NCI-H1048 (cell line): Measurements from ENCODE around the gene SBSN.

ENCODE experiments used
- DNase-seq: peaks from one replicate; lab custom pipeline; 2025; lab: John Stamatoyannopoulos, UW

The SBSN gene

DNA sequence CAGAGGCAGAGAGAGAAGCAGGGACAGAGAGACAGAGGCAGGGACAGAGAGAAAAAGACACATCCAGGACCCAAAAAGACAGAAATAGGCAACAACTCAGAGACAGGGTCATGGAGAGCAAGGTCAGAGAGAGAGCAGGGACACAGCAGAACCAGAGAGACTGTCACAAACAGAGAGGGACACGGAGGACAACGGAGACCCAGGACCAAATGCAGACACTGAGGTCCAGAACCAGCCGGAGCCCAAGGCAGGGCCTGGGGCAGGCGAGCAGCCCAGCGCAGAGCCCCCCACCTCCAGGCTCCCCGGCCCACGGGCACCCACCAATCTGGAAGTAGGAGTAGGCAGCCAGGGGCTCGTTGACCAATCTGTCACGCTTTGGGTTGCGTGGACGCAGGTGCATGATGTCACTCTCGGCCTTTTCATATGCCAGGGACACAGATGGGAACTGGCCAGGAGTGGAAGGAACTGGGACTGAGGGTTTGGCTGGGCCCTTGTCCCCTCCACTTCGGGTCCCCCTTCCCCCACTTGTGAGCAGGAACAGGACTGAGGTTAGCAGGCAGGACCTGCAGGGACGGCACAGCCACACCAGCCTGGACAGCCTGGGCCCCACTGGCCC, 25.4 kb upstream of the SBSN start:
- no peak for DNase-seq

- no peak for DNase-seq
These were observed 24.6 kb upstream of the SBSN start for GRCh38 chr19:35552534-35553384.

DNA sequence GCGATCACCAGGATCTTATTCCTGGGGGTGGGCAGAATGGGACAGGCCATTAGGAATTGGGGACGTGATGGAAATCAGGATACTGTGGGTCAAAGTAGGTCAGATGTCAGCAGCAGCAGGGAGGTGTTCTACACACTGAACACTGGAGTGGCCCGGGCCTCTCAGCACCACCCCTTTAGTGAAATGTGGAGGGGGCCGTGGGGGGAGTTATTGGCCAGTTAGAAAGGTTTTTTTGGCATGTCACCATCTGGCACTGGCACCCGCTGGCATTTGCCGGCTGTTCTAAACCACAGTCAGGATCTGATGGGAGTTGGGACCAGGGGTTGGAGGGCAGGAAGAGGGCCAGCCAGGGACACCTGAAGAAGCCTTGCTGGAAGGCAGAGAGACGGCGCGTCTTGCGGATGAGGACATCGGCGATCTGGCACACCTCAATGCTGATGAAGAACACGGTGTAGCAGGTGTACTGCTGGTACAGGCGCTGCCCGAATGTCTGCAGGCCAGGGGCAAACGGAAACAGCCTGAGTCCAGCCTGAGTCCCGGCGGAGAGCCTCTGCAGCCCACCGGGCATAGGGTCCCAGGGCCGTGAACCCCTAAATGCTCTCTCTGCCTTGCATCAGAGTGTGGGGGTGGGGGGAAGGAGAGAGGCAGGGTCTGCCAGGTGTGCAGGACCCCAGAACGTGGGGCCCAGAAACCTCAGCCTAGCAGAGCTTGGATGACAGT, 23.1 kb upstream of the SBSN start:
- no peak for DNase-seq

- DNase-seq, result no peak
These were observed 21.9 kb upstream of the SBSN start for GRCh38 chr19:35549879-35550523.

- DNase-seq, result peak; percentile 46
These were observed 21.2 kb upstream of the SBSN start for GRCh38 chr19:35549174-35549788.

DNA sequence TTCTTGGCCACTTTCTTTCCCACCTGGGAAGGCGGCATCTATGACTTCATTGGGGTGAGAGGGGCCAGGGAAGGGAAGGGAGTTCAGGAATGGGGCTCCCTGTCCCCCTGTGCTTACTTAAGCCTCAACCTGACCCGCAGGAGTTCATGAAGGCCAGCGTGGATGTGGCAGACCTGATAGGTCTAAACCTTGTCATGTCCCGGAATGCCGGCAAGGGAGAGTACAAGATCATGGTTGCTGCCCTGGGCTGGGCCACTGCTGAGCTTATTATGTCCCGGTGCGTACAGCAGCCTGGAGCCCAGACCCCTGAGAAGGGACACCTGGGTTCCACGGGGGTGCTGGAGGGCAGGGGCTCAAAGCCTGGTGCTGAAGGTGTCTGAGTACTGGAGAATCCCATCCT, 18.4 kb upstream of the SBSN start:
- DNase-seq, result no peak

DNA sequence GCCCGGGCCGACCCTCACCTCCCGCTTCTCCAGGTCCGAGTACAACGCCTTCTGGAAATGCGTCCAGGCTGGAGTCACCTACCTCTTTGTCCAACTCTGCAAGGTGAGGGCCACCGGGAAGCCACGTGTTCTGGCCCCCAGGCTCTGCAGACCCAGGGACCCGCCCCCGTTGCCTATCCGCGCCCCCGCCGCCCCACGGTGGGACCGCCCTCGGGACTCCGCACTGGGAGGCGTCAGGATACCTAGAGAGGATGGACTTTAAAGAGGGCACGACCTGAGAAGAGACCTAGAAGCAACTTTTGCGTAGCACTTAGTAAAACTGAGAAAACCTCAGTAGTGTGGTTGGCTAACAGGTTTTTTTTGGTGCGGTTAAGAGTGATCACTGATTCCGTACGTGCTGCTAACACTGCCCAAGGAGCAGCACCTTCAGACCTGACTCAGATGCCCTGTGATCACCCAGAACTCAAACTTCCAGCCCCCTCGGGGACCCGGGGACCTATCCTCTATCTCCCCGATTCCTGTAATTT, 17.8 kb upstream of the SBSN start:
- DNase-seq, result no peak

DNA sequence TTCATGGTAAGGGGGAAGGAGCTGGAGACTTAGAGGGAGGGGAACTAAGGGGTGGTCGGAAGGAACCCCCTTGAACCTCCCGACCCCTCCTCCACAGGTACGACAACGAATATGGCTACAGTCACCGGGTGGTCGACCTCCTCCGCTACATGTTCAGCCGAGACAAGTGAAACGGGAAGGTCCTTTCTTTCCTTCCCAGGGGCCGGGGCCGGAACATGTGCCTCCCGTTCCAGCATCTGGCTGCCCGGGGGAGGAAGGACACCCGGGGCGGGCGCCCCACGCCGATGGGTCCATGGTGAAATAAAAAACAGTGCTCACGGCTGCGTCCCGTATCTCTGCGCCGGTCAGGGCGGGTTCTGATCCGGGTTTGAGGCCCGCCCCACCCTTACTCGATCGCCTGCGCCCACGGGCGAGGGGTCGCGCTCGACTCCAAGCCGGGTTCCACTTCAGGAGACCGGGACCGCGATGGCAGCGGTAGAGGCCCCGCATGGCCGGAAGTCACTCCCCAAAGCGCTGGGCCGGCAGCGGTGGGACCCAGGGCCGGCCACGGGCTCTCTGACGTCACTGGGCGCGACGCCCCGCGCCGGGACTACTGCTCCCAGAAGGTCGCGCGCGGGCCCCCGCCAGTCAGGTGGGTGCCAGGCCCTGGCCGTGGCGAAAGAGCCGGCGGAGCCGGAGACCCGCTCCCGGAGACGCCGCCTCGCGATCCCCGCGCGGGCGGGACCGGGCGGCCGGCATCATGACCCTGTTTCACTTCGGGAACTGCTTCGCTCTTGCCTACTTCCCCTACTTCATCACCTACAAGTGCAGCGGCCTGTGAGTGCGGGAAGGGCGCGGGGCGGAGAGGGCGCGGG, 17.1 kb upstream of the SBSN start, which contains the start of gene TMEM147:
Gene TMEM147, plus strand, starts transcription at position 626 of the 854 bp plus-strand sequence. Its CDS starts 114 bp downstream, at position 740.
- DNase-seq, result peak; percentile 49

- no peak for DNase-seq
These were observed 16.1 kb upstream of the SBSN start for GRCh38 chr19:35544110-35544802.

DNA sequence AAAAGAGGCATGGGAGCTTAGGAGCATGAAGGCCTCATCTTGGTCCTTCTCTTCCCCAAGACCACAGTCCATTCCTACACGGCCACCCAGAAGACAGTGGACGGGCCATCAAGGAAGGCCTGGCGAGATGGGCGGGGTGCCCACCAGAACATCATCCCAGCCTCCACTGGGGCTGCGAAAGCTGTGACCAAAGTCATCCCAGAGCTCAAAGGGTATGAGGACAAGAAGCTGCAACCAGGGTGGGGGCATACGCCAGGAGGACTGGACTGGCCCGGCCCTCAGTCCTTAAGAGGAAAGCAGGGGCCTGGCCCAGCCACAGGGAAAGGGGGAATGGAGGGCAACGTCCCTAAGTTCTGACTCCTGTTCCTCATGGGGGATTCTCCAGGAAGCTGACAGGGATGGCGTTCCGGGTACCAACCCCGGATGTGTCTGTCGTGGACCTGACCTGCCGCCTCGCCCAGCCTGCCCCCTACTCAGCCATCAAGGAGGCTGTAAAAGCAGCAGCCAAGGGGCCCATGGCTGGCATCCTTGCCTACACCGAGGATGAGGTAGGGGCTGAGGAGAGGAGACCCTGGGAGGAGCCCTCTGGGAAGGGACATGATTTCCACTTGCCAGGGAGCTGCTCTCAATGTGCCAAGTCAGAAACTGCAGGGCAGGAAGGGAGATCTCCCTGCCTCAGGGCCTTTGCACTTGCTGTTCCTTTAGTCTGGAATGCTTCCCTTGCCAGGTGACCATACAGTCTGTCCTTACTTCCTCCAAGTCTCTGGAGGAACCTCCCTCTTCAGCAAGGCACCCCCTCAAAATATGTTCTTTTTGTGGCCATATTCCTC, 15.4 kb upstream of the SBSN start:
- no peak for DNase-seq

- no peak for DNase-seq
These were observed 14.1 kb upstream of the SBSN start for GRCh38 chr19:35542209-35542608.

- no peak for DNase-seq
These were observed 12.3 kb upstream of the SBSN start for GRCh38 chr19:35540356-35540927.

DNA sequence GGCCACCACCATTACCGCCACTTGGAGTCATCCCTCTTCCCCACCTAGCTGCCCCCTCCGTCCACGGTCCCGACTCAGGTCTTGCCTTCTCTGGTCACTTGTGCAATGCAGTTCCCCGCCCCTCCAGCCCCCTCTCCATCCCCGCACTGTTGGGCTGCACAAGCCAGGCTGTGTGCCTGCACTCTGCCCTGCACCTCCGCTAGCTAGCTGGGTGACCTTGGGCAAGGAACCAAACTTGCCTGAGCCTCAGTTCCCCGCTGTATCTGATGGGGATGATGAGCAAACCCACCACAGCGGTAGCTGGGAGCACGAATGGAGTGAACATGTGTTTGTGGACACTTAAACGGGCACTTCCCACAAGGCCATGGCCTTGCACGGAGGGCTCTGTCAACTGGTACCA, 11.7 kb upstream of the SBSN start:
- no peak for DNase-seq

DNA sequence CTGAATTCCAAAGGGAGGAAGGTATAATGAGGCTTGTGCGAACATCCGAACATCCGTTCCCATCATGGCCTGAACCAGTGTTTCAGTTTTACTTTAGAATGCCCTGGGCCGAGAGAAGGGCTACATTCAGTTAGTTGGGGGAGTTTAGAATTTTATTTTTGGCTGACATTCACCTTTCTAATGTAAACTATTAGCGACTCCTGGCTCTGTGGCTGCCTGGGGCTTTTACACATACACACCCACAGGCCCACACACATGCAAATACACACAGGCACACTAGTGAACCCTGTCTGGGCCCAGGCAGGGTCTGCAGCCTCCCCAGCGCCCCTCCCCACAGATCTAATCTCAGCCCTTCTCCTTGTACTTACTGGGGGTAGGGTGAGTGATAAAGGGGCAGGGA, 11.2 kb upstream of the SBSN start:
- DNase-seq, result no peak

DNA sequence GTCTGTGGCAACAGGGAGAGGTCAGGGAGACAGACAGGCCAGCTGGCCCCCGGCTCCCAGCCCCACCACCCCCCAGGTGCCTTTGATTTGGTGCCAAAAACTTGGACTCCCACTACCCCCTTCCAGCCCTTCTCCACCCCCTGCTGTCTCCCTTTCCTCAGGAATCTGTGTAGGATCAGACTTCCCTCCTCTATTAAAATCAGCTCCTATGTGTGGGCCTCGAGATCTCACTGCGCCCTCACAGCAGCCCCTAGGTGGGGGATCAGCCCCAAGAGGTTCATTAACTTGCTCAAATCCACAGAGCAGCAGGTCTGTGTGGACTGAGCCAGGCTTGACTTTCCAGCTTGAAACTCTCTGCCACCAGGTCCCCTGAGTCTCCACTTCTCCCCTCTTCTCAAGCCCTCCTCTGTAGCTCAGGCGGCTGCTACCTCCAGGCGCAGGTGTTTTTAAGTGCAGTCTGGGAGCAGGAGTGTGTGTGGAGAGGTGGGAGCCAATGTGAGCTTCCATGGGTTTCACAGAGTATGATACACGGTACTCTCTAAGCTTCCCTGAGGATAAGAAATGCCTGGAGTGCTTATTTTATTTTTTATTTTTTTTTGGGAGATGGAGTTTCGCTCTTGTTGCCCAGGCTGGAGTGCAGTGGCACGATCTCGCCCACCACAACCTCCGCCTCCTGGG, 6.8 kb upstream of the SBSN start:
- no peak for DNase-seq

DNA sequence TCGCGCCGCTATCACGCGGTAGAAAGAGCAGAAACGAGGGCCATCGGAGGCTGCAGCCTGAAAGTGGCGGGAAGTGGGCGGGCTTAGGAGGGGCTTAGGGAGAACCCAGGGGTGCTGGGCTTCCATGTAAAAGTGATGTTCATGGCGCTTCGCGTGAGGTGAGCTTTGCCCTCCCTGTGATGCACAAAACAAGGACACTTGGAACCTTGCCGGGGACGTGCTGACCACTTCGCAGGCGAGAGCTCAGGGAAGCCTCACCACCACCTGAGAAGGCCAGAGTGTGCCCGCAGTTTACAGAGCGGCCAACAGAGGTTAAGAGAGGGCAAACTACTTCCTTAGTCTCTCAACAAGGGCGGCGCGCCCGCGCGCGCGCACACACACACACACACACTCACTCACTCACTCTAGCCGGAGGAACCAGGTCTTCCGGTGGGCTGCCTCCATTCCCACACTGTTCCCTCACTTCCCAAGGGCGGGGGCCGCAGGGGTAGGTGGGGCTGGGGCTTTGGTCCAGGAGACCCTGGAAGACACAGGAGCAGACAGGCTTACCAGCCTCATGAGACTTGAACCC, 5.8 kb upstream of the SBSN start:
- no peak for DNase-seq

- no peak for DNase-seq
These were observed 5.2 kb upstream of the SBSN start, which contains the start of gene GAPDHS for GRCh38 chr19:35533201-35533821. Gene GAPDHS (plus strand): TSS chr19:35533456. CDS start chr19:35533528, 72 bp downstream.
